GM12864 (cell line): ENCODE results near the gene ARF4.
"Not testable (repeated sequence)": the region's sequence is repeated elsewhere in the genome, so short reads cannot be mapped to it uniquely, and the experiment has no call there.

Experiments used
- DNase-seq: peaks from one replicate; pipeline ENCODE4 v3.0.0-alpha.2; 2011; ENCODE audit warnings: low read depth
- H3K4me3 ChIP-seq: 2 replicates; pipeline ENCODE4 v1.5.1; 2011; ENCODE audit warnings: mild to moderate bottlenecking, low read depth, low read length, control low read depth
- CTCF ChIP-seq: IDR thresholded peaks from 2 replicates; pipeline ENCODE4 v1.5.1; 2011; ENCODE audit warnings: low read depth, mild to moderate bottlenecking, moderate library complexity, low read length, control low read depth, inconsistent platforms; ENCODE audit errors: missing control alignments

The ARF4 gene

GRCh38 chr3:57622362-57622761 lies 25.2 kb upstream of the ARF4 start:
- DNase-seq = no peak
- H3K4me3 ChIP-seq = no peak overlapping the region
- TF ChIP-seq CTCF = no peak

DNA sequence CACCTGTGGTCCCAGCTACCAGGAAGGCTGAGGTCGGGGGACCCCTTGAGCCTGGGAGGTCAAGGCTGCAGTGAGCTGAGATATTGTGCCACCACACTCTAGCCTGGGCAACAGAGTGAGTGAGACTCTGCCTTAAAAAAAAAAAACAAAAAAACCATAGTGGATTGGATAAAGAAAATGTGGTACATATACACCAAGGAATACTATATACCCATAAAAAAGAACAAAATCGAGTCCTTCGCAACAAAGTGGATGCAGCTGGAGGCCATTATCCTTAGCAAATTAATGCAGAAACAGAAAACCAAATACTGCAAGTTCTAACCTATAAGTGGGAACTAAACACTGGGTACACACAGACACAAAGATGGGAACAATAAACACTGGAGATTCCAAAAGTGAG lies 20.6 kb upstream of the ARF4 start:
- no peak for TF ChIP-seq CTCF
- no peak for DNase-seq
- no peak overlapping the region for H3K4me3 ChIP-seq

GRCh38 chr3:57616233-57616632 lies 19.1 kb upstream of the ARF4 start:
- no peak for TF ChIP-seq CTCF
- DNase-seq = no peak
- no peak overlapping the region for H3K4me3 ChIP-seq

DNA sequence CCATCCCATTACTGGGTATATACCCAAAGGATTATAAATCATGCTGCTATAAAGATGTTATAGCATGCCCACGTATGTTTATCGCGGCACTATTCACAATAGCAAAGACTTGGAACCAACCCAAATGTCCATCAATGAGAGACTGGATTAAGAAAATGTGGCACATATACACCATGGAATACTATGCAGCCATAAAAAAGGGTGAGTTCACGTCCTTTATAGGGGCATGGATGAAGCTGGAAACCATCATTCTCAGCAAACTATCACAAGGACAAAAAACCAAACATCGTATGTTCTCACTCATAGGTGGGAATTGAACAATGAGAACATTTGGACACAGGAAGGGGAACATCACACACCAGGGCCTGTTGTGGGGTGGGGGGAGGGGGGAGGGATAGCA lies 14.7 kb upstream of the ARF4 start:
- H3K4me3 ChIP-seq, DNase-seq: not testable (repeated sequence)

- TF ChIP-seq CTCF = no peak
- no peak overlapping the region for H3K4me3 ChIP-seq
- DNase-seq = no peak
Measured at GRCh38 chr3:57605683-57606082, 8.5 kb upstream of the ARF4 start.

GRCh38 chr3:57604971-57605370 lies 7.8 kb upstream of the ARF4 start:
- DNase-seq = no peak
- no peak overlapping the region for H3K4me3 ChIP-seq
- no peak for TF ChIP-seq CTCF

DNA sequence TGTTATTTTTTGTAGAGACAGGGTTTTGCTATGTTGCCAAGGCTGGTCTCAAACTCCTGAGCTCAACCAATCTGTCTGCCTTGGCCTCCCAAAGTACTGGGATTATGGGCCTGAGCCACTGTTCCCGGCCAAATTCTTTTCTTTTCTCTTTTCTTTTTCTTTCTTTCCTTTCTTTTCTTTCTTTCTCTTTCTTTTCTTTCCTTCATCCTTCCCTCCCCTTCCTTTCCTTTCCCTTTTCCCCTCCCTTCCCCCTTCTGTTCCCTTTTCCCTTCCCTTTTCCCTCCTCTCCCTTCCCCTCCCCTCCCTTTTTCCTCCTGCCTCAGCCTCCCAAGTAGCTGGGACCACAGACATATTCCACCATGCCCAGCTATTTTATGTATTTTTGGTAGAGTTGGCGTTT lies 3.1 kb upstream of the ARF4 start:
- H3K4me3 ChIP-seq = no peak overlapping the region
- no peak for DNase-seq
- no peak for TF ChIP-seq CTCF
